ENCODE data around the gene CD164L2. TPM values are rescaled to one million over a fixed set of nuclear protein-coding genes. Genes with fewer than 3 reads are reported as not detected.

Gene CD164L2
- polyA plus RNA-seq, 3 donors, result not detected

GRCh38 chr1:27403065-27403726 is 20.1 kb upstream of the CD164L2 start:
- H3K36me3 ChIP-seq (replicated peaks in 1 of 2; ENCODE audit: control insufficient read depth in 1 of 2, insufficient read depth in 2 of 2, low read length in 2 of 2), result peaks cover 26 to 27% of the 10 kb centered on the region in 2 donors
- H3K4me3 Mint-ChIP-seq, result no peak overlapping the region
- TF ChIP-seq CTCF (IDR thresholded peaks at IDR 0.05), result no peak
- H3K9ac ChIP-seq (ENCODE audit: insufficient read depth, low read length, poor library complexity, severe bottlenecking), result no peak overlapping the region
- DNase-seq, result peak in 2 of 3 donors; percentile 25 to 29
- H3K79me2 ChIP-seq (ENCODE audit: insufficient read depth, low read length), result no peaks in the 10 kb centered on the region
- peaks cover 40% of the 10 kb centered on the region for H3K4me1 Mint-ChIP-seq
- H3K36me3 Mint-ChIP-seq, result peaks cover 26 to 37% of the 10 kb centered on the region in 2 donors
- H3K4me2 ChIP-seq (replicated peaks; ENCODE audit: extremely low read depth, low read length, poor library complexity, severe bottlenecking), result peak overlapping the region; percentile 8
- H3K27me3 Mint-ChIP-seq (ENCODE audit: low read depth in 3 of 3), result peaks cover 0 to 5% (median 2%) of the 10 kb centered on the region in 3 donors
- peak overlapping the region; percentile 22 to 89 (median 79) for H3K27ac Mint-ChIP-seq
- WGBS (ENCODE audit: insufficient coverage), result 4% methylated on average over 20 of the region's 24 CpGs
- H2AFZ ChIP-seq (ENCODE audit: insufficient read depth, low read depth, low read length, poor library complexity, severe bottlenecking), result no peak overlapping the region
- H4K20me1 ChIP-seq (ENCODE audit: insufficient read depth, low read length), result peaks cover 78% of the 10 kb centered on the region
- H3K27me3 ChIP-seq (ENCODE audit: control insufficient read depth in 2 of 2, insufficient read depth in 2 of 2, low read length in 2 of 2), result no peaks in the 10 kb centered on the region
- H3K4me3 ChIP-seq (replicated peaks in 1 of 3; ENCODE audit: low read depth in 2 of 3, low read length in 3 of 3), result no peak overlapping the region
- no peaks in the 10 kb centered on the region for H3K9me3 ChIP-seq (replicated peaks in 1 of 2; ENCODE audit: control insufficient read depth in 1 of 2, insufficient read depth in 1 of 2, low read length in 2 of 2)
- H3K9me3 Mint-ChIP-seq, result no peaks in the 10 kb centered on the region
- H3K27ac ChIP-seq (ENCODE audit: low read depth in 1 of 2, low read length in 2 of 2), result peak overlapping the region; percentile 27 to 33
- H3K4me1 ChIP-seq (ENCODE audit: control insufficient read depth in 1 of 2, insufficient read depth in 2 of 2, low read length in 2 of 2), result peaks cover 26 to 32% of the 10 kb centered on the region in 2 donors
- intact Hi-C loops (cut with micrococcal nuclease), result loop anchor here in 1 of 2 donors (5.0 to 10.0 kb wide), 2 partner anchors 199 to 262 kb away; partner anchors contain the start of gene AHDC1

DNA sequence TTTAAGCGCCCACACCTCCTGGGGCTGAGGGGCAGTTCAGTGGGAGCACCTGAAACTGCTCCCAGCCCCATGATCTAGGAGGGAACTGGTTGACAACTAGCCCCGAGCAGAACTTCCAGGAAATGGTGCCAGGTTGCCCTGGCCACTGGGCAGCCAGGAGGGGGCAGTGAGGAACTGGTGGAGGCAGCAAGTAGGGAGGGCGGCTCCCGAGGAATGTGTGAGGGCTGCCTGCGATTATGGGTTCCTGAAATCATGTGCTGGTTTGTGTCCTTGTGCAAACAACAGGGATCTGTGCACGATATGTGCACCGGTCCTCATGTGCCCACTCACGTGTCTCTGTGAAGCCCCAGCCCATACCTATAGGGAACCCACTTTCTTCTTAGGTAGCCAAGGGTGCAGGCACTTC is 19.2 kb upstream of the CD164L2 start:
- Histone ChIP-seq H3K4me2 (replicated peaks; ENCODE audit: extremely low read depth, low read length, poor library complexity, severe bottlenecking) (peak overlapping the region; percentile 11), H3K27ac (ENCODE audit: low read depth in 1 of 2, low read length in 2 of 2) (peak overlapping the region in 1 of 2 donors; percentile 33), H2AFZ (ENCODE audit: insufficient read depth, low read depth, low read length, poor library complexity, severe bottlenecking) (no peak overlapping the region), H3K79me2 (ENCODE audit: insufficient read depth, low read length) (no peaks in the 10 kb centered on the region), H3K4me3 (replicated peaks in 1 of 3; ENCODE audit: low read depth in 2 of 3, low read length in 3 of 3) (no peak overlapping the region), H3K36me3 (replicated peaks in 1 of 2; ENCODE audit: control insufficient read depth in 1 of 2, insufficient read depth in 2 of 2, low read length in 2 of 2) (peaks cover 17 to 19% of the 10 kb centered on the region in 2 donors), H3K27me3 (ENCODE audit: control insufficient read depth in 2 of 2, insufficient read depth in 2 of 2, low read length in 2 of 2) (no peaks in the 10 kb centered on the region), H3K4me1 (ENCODE audit: control insufficient read depth in 1 of 2, insufficient read depth in 2 of 2, low read length in 2 of 2) (peaks cover 26 to 32% of the 10 kb centered on the region in 2 donors), H3K9me3 (replicated peaks in 1 of 2; ENCODE audit: control insufficient read depth in 1 of 2, insufficient read depth in 1 of 2, low read length in 2 of 2) (no peaks in the 10 kb centered on the region), H4K20me1 (ENCODE audit: insufficient read depth, low read length) (peaks cover 69% of the 10 kb centered on the region), H3K9ac (ENCODE audit: insufficient read depth, low read length, poor library complexity, severe bottlenecking) (no peak overlapping the region)
- H3K9me3 Mint-ChIP-seq, result no peaks in the 10 kb centered on the region
- TF ChIP-seq CTCF (IDR thresholded peaks at IDR 0.05), result peak; percentile 66
- peak overlapping the region in 3 of 7 donors; percentile 30 to 77 (median 69) for H3K27ac Mint-ChIP-seq
- H3K4me1 Mint-ChIP-seq, result peaks cover 38% of the 10 kb centered on the region
- H3K4me3 Mint-ChIP-seq, result no peak overlapping the region
- 19% methylated on average over 5 of the region's 8 CpGs for WGBS (ENCODE audit: insufficient coverage)
- H3K27me3 Mint-ChIP-seq (ENCODE audit: low read depth in 3 of 3), result peaks cover 0 to 5% (median 2%) of the 10 kb centered on the region in 3 donors
- peak; percentile 50 to 64 (median 56) for DNase-seq
- intact Hi-C loops (cut with micrococcal nuclease), result loop anchor here in 1 of 2 donors (5.0 to 10.0 kb wide), 2 partner anchors 200 to 262 kb away; partner anchors contain the start of gene AHDC1
- peaks cover 18 to 28% of the 10 kb centered on the region in 2 donors for H3K36me3 Mint-ChIP-seq

All from CD14-positive monocyte (primary cell).